ENCODE results near the gene BRICD5.

Gene BRICD5

DNA sequence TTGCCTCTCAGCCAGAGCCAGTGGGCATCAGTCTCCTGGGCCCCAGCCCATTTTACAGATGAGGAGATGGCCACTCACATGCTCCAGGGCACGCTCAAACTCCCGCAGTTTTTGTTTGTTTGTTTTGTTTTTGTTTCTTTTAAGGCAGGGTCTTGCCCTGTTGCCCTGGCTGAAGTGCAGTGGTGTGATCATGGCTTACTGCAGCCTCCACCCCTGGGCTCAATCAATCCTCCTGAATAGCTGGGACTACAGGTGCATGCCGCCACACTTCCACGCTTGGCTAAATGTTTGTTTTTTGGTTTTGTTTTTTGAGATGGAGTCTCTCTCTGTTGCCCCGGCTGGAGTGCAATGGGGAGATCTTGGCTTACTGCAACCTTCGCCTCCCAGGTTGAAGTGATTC is 16.3 kb upstream of the BRICD5 start:
- DNase-seq (ENCODE audit: low read depth), result no peak
- TF ChIP-seq CTCF (IDR thresholded peaks at IDR 0.05; ENCODE audit: low read depth, low read length, missing control alignments), result no peak
- no peak overlapping the region for H3K4me3 ChIP-seq (ENCODE audit: low read depth, low read length)

GRCh38 chr16:2226245-2226793 is 15.7 kb upstream of the BRICD5 start:
- DNase-seq (ENCODE audit: low read depth), result no peak
- H3K4me3 ChIP-seq (ENCODE audit: low read depth, low read length), result no peak overlapping the region
- no peak for TF ChIP-seq CTCF (IDR thresholded peaks at IDR 0.05; ENCODE audit: low read depth, low read length, missing control alignments)

GRCh38 chr16:2223942-2224486 is 13.4 kb upstream of the BRICD5 start:
- TF ChIP-seq CTCF (IDR thresholded peaks at IDR 0.05; ENCODE audit: low read depth, low read length, missing control alignments), result no peak
- DNase-seq (ENCODE audit: low read depth), result no peak
- peak overlapping the region; percentile 100 for H3K4me3 ChIP-seq (ENCODE audit: low read depth, low read length)

- H3K4me3 ChIP-seq (ENCODE audit: low read depth, low read length), result peak within 1 kb of the TSS; percentile 100
- DNase-seq (ENCODE audit: low read depth), result peak; percentile 98
- TF ChIP-seq CTCF (IDR thresholded peaks at IDR 0.05; ENCODE audit: low read depth, low read length, missing control alignments), result no peak
Observed at GRCh38 chr16:2223221-2223941, 12.7 kb upstream of the BRICD5 start, which contains the start of gene E4F1. TSS of gene E4F1 (plus strand) at chr16:2223591. CDS start at chr16:2223614, 23 bp downstream.

- TF ChIP-seq CTCF (IDR thresholded peaks at IDR 0.05; ENCODE audit: low read depth, low read length, missing control alignments), result no peak
- DNase-seq (ENCODE audit: low read depth), result no peak
- H3K4me3 ChIP-seq (ENCODE audit: low read depth, low read length), result peak overlapping the region; percentile 55
Observed at GRCh38 chr16:2216330-2216729, 5.7 kb upstream of the BRICD5 start.

DNA sequence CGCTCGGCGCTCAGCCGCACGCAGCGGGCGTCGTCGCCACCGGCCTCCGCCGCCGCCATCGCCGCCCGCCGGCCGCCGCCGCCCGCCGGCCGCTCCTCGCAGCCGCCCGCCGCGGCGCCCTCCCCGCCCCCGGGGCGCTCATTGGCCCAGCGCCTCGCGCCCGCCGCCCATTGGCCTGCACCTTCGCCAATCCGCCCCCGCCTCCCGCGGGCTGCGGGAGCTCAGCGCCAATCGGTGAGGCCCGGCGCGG is 4.0 kb upstream of the BRICD5 start, which contains the start of gene PGP:
Gene PGP (minus strand): TSS at position 122 of the 250 bp plus-strand sequence. CDS start 63 bp downstream, at position 59.
- TF ChIP-seq CTCF (IDR thresholded peaks at IDR 0.05; ENCODE audit: low read depth, low read length, missing control alignments), result no peak
- no peak for DNase-seq (ENCODE audit: low read depth)
- H3K4me3 ChIP-seq (ENCODE audit: low read depth, low read length), result peak within 1 kb of the TSS; percentile 98
